NCI-H748 (cell line): ENCODE results near the gene ZNF667.

Experiments used
- DNase-seq: peaks from one replicate; lab custom pipeline; 2025; ENCODE audit not compliant: unreplicated experiment; lab: John Stamatoyannopoulos, UW

Gene ZNF667

DNA sequence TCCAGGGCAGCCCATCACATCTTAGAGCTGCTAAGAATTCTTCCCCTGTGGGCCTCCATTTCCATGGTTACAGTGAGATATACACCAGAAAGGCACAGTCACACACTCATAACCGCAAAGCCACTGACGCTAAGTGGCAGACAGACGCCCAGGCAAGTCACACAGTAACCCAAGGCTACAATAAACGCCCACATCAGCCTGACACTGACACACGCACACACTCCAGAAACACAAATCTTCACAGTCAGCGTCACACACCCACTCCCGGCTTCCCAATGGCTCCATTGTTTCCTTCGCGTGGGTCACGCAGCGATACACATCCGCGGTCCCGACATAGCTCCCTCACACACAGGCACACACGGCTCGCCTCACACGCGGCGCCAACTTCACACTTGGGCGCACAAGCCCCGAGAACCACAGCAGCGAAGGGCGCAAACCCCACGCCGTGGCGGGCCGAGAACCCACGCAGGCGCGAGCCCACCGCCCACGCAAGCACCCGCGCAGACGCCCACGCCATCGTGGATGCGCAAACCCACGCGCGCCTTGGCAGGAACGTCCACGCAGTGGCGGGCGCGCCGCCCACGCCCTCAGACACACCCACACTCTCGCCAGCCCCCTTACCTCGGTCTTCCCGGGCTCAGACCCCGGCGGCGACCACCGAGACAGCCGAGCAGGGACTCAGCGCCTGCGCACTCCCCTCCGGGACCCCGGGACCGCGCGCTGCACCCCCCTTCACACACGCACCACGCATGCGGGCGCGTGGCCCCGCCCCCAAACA lies at the start of gene ZNF667:
Gene ZNF667 (minus strand): TSS at position 695 of the 778 bp plus-strand sequence. CDS start 14,975 bp downstream, outside the sequence.
- no peak for DNase-seq

DNA sequence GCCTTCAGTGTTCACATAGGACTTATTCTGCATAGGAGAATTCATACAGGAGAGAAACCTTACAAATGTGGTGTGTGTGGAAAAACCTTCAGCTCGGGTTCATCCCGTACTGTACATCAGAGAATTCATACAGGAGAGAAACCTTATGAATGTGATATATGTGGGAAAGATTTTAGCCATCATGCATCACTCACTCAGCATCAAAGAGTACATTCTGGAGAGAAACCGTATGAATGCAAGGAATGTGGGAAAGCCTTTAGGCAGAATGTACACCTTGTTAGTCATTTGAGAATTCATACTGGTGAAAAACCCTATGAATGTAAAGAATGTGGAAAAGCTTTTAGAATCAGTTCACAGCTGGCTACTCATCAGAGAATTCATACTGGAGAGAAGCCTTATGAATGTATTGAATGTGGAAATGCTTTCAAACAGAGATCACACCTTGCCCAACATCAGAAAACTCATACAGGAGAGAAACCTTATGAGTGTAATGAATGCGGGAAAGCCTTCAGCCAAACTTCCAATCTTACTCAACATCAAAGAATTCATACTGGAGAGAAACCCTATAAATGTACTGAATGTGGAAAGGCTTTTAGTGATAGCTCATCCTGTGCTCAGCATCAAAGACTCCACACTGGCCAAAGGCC lies 48.2 kb upstream of the ZNF667 start:
- no peak for DNase-seq

DNA sequence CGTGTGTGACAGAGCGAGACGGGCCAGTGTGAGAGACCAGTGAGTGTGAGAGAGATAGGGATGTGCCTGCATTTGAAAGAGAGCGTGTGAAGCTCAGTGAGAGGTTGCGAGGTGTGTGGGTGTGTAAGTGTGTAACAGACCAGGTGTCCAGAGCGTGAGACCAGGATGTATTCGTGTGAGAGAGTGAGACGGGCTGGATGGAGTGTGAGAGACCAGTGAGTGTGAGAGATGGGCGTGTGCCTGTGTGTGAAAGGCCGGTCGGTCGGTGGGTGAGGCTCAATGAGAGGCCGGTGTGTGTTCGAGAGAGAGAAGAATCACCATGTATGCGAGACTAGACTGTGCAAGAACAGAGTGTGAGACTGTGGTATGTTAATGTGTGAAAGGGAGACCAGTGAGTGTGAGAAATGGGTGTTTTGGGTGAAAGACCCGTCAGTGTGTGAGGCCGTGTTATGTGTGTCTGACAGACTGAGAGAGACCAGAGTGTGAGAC lies 31.2 kb upstream of the ZNF667 start:
- DNase-seq, result no peak

DNA sequence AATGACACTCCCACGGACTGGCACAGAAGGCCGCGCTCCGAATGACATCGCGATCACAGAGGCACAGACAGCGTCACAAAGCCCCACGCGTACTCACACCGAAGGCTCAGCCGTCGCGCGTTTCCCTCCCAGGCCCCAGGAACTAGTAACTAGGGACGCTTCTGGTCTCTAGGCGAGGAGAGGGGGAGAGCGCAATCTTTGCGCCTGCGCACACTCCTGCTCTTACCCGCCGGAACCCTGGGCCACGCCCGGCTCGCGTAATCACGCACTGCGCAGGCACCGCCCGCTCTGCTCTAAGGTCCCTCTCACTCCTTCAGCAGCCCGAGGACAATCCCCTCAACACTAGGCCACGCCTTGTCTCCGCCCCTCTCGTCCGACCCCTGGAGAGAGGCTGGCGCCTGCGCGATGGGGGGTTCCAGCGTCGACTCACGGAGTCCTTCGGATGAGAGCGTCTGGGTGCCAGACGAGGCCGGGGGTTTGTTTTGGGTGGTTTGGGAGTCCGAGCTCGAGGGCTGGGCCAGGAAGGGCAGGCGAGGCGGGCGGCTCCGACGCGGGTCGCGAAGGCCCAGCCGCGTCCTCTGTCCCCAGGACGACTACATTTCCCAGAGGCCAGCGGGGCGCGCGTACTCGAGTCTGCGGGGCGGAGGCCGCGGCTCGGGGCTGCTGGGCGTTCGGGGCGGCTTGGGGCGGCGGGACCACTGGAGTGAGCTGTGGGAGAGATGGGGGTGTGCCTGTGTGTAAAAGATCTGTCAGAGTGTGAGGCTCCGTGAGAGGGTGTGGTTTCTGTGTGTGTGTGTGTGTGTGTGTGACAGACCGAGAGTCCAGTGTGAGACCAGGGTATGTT lies 30.5 kb upstream of the ZNF667 start, which contains the start of gene ZNF471:
Gene ZNF471 (plus strand): TSS at position 410 of the 844 bp plus-strand sequence. CDS start 3,717 bp downstream, outside the sequence.
- DNase-seq, result peak; percentile 99

DNA sequence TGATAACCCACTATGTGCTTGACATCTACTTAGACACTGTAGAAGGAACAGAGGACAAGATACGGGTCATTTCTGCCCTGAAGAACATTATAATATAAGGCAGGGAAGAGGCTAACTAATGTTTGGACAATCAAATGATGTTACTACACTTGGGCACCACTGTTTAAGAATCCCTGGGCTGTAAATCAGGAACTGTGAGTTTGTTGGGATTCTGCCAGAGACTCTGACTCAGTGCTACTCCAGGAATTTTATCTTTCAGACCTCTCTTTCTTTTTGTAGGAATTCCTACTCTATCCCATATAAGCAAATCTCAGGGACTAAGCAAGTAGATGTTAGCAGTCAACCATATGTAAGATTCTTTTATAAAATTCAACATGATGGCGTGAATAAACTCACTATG lies 27.4 kb upstream of the ZNF667 start:
- no peak for DNase-seq

DNA sequence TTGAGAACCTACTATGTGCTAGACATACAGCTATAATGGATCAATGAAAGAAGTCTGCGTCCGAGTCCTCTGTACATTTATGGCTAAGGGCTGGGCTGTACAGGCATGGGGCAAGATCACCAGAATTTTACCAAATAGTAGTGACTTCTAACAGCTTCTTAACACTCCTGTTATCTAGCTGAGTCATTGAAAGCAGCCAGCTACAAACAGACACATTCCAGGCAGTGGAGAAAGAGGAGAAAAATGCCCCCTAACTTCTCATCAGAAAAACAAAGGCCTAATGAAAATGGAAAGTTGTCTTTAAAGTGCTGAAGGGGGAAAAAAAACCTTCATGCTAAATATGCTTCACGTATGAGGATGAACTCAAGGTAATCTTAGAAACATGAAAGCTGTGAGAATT lies 14.3 kb upstream of the ZNF667 start:
- no peak for DNase-seq

DNA sequence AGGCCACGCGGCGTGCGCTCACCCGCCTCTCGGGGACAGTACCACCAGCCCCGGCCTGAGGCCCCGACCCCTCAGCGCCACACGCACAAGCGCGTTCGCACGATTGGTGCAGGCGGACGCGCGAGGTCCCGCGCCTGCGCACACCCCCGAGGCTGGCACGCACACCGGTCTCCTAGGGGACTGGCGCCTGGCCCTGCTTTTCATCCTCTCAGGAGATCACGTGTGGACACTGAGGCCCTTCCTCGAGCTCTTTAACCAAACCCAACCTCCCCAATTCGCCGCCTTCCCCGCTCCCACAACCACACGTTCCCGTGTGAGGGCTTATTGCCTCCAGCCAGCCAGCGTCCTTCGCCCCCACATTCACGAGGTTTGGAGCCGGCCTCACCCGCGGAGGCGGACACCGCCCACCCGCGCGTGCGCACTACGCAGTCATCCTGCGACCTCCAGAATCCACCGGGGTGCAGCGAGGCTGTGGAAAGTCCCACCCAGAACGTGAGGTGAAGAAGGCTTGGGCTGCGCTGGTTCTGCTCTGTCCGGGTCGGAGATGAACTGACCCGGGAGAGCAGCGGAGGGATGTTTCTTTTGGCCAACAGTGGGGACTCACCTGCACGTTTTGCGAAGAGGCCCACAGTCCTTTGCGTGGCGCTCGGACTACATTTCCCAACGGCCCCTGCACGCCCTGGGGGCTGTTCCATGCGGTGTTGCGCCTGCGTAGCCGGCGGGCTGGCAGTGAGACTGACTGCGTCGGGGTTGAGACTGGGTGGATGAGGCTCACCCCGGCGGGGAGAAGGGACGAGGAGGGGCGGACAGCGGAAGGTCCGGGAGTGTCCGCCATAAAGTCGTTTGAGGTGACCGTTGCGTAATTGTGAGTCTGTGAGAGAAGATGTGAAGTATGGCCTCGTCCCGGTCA lies 539 bp upstream of the ZNF667 start:
- DNase-seq, result peak; percentile 92

DNA sequence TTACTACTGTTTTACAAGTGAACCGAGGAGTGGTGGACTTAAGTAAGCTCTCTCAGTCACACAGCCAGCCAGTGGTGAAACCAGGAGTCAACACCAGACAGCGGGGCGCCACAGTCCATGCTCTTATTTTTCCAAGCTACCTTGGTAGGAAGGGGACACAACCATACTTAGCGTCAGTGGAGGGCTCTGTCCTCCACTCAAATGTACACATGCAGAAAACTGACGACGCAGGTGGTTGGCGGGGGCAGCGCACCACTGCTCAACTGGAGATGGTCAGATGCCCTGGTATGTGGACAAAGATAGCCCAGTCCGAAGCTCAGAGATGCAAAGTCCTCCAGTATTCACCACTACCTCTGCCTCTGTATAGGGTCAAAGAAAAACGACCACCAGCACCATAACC lies 1.1 kb downstream of the ZNF667 start:
- DNase-seq, result no peak

DNA sequence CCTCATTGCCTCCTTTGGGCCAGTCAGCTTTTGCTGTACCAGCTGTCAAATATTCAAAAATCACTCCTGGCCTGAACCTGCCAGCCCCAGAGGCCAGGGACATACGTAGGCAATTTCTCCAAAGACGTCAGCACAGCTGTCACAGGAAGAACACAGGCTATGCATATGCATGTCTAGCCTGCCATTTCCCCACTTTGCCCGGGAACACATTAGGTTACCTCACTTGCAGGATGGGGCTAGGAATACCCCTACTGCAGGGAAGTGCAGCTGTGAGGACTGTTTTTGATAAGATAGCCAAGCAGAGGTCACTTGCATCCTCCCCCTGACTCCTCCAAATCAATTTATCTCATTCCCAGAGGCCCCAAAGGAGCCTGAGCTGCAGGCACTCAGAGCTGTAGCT lies 2.8 kb downstream of the ZNF667 start:
- DNase-seq, result no peak

DNA sequence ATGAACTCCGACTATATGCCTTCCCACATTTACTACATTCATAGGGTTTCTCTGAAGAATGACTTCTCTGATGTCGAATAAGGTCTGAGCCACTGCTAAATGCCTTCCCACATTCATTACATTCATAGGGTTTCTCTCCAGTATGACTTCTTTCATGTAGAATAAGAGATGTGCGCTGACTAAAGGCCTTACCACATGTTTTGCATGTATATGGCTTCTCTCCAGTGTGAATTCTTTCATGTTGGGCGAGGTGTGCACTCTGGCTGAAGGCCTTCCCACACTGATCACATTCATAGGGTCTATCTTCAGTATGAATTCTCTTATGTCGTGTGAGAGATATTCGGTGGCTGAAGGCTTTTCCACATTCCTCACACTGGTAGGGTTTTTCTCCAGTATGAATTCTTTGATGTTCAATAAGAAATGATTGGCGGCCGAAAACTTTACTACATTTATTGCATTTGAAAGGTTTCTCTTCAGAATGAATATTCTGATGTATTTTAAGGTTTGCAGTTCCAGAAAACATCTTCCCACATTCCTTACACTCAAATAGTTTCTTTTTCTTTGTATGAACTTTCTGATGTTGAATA lies 35.8 kb downstream of the ZNF667 start:
- DNase-seq, result no peak

DNA sequence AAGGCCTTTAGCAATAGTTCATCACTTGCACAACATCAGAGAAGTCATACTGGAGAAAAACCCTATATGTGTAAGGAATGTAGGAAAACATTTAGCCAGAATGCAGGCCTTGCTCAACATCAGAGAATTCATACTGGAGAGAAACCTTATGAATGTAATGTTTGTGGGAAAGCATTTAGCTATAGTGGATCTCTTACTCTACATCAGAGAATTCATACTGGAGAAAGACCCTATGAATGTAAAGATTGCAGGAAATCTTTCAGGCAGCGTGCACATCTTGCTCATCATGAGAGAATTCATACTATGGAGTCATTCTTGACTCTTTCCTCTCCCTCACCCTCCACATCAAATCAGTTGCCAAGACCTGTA lies 53.2 kb downstream of the ZNF667 start:
- peak; percentile 20 for DNase-seq

DNA sequence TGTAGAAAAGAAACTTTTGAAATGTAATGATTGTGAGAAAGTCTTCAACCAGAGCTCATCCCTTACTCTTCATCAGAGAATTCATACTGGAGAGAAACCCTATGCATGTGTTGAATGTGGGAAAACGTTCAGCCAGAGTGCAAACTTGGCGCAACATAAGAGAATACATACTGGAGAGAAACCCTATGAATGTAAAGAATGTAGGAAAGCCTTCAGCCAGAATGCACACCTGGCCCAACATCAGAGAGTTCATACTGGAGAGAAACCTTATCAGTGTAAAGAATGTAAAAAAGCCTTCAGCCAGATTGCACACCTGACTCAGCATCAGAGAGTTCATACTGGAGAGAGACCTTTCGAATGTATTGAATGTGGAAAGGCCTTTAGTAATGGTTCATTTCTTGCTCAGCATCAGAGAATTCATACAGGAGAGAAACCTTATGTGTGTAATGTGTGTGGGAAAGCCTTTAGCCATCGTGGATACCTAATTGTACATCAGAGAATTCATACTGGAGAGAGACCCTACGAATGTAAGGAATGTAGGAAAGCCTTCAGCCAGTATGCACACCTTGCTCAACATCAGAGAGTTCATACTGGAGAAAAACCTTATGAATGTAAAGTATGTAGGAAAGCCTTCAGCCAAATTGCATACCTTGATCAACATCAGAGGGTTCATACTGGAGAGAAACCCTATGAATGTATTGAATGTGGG lies 53.7 kb downstream of the ZNF667 start:
- DNase-seq, result no peak

DNA sequence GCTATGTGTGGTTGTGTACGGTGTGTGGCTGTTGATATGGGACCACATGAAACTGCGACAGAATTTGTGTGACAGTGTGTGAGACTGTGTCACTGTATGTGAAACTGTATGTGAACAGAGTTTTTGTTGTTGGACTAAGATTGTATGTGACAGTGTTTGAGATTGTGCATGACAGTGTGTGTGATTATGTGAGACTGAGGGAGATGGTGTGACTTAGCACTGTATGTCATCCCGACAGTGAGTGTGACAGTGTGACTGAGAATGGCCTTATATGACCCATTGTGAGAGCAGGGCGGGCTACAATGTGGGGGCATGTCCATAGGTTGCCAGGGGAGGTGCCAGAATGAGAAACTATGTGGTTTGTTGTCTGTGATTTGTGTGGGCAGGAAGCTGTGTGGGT lies 72.1 kb downstream of the ZNF667 start:
- DNase-seq, result no peak

DNA sequence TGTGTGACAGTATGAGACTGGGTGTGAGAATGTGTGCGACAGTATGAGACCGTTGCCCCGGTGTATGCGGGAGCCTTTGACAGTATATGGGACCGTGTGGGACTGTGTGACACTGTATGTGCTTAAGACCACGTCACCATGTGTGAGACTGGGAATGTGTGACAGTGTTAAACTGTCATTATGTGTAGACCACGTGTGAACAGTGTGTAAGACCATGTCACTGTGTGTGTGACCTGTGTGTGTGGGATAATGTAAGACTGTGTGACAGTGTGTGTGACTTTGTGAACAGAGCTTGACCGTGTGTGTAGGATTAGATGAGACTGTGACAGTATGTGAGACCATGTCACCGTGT lies 72.5 kb downstream of the ZNF667 start:
- DNase-seq, result no peak

DNA sequence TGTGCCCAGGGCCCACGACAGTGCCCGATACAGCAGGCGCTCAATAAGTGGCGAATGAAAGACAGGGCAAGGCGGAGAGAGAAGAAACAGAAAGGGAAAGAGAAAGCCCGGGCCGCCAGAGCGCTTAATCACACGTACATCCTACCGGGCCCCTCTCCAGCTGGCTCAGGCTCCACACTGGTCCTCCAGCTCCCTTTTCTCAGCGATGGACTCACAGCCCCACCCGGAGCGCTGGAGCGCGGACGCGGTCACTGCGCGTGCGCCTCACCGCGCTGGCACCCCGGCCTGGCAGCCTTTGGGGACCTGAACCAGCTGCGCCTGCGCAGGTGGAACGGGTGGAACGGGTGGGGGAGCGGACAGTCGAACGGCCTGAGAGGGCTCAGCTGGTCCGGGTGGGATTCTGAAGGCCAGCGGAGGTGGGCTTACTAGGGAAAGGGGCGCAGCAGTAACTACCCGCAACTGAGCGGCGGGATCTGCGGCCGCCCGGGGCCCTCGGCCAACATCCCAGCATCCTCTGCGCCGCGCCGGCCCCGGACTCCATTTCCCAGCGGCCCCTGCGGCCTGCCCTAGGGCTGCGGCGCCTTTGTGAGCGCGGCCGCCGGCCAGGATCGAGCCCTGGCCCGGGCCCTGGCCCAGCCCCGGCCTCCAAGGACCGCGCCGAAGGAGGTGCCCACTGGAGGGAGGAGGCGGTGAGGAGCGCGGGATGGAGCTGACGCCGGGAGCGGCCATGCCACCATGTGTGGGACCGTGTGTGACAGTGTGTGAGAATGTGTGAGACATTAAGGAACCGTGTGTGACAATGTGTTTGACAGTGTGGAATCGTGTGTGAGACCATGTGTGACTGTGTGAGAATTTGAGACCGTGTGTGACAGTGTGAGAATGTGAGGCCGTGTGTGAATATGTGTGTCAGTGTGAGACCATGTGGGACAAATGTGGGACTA lies 73.1 kb downstream of the ZNF667 start, which contains the start of gene ZNF583:
Gene ZNF583 (plus strand): TSS at position 569 of the 941 bp plus-strand sequence. CDS start 2,783 bp downstream, outside the sequence.
- peak; percentile 93 for DNase-seq

DNA sequence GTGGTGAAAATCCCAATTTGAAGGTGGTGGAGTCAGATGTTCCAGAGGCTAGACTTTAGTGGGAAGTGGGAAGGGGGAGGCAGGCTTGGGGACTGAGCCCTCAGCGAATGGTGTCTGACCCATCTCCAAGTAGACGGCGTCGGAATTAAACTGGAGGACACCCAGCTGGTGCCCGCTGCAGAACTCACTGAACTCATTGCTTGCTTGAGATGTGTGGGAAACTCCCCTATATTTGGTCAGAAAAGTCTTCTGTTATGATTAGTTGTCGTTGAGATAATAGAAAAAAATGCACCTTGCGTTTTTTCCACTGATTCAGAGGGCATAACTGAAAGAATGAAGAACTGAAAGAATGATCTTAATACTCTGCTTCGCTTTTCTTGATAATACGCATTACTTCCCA lies 73.9 kb downstream of the ZNF667 start:
- no peak for DNase-seq

DNA sequence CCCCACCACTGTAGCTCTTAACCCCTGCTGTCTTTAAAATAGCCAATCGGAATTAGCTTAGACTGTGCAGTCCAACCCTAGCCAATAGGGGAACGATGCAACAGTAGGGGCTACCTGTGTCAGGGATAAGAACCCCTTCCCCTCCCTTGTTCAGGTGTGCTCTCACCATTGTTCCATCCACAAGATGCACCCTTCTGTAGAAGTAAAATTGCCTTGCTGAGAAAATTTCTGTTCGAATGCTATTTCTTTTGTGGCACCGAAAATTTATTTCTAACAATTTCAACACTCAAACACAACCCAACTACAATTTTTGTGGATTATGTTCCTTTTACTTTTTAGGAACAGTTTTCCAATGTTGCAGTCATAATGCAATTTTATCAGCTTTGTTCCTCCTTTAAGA lies 76.7 kb downstream of the ZNF667 start:
- DNase-seq, result no peak

DNA sequence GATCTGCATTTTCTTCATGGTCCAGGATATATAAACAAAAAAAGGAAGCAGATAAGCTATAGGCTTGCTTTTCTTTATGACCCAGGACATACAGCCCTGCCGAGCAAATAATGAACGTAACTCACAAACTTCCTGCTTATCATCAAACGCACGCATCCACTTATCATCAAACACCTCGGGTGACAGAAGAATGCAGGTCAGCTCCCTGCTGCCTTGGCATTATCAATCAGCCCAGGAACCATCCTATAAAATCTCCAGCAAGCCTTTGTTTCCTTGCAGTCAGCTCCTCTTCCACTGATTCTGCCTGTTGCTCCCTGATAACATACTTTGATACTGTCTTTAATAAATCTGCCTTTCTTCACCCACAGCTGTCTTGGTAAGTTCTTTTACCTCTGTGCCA lies 78.3 kb downstream of the ZNF667 start:
- no peak for DNase-seq
